Hepatocyte (in vitro differentiated cells): ENCODE data around the gene GTPBP3. TPM values are rescaled to one million over a fixed set of nuclear protein-coding genes. Genes with fewer than 3 reads are reported as not detected.

ENCODE experiments used
- DNase-seq: peaks from one replicate; pipeline ENCODE4 v3.0.0-alpha.2; 2016; ENCODE audit warnings: low spot score
- H2AFZ ChIP-seq: fragments of 200-600 bp; sonication (generic); 2 replicates; pipeline ENCODE4 v1.6.0; 2016; ENCODE audit warnings: antibody characterized with exemption, mild to moderate bottlenecking
- H3K27ac ChIP-seq: fragments of 200-600 bp; sonication (generic); 2 replicates; pipeline ENCODE4 v1.5.1; 2016; ENCODE audit warnings: mild to moderate bottlenecking
- H3K27me3 ChIP-seq: fragments of 200-600 bp; sonication (generic); 2 replicates; pipeline ENCODE4 v1.6.1; 2016
- H3K36me3 ChIP-seq: fragments of 200-600 bp; sonication (generic); replicated peaks from 2 replicates; pipeline ENCODE4 v1.5.1; 2016; ENCODE audit warnings: low read depth; ENCODE audit not compliant: insufficient read depth
- H3K4me1 ChIP-seq: fragments of 200-600 bp; sonication (generic); 2 replicates; pipeline ENCODE4 v1.5.1; 2016; ENCODE audit warnings: mild to moderate bottlenecking, moderate library complexity; ENCODE audit not compliant: insufficient read depth
- H3K4me2 ChIP-seq: fragments of 200-600 bp; sonication (generic); 2 replicates; pipeline ENCODE4 v1.6.0; 2016
- H3K4me3 ChIP-seq: fragments of 200-600 bp; sonication (generic); 2 replicates; pipeline ENCODE4 v1.5.1; 2016; ENCODE audit warnings: mild to moderate bottlenecking
- H3K79me2 ChIP-seq: fragments of 200-600 bp; sonication (generic); 2 replicates; pipeline ENCODE4 v1.6.0; 2017; ENCODE audit warnings: mild to moderate bottlenecking
- H3K9me2 ChIP-seq: fragments of 200-600 bp; sonication (generic); replicated peaks from 2 replicates; pipeline ENCODE4 v1.6.0; 2017; ENCODE audit warnings: mild to moderate bottlenecking; ENCODE audit not compliant: insufficient read depth
- H3K9me3 ChIP-seq: fragments of 200-600 bp; sonication (generic); 2 replicates; pipeline ENCODE4 v1.5.1; 2016; ENCODE audit warnings: low read depth, mild to moderate bottlenecking
- H4K20me1 ChIP-seq: fragments of 200-600 bp; sonication (generic); 2 replicates; pipeline ENCODE4 v1.6.0; 2016; ENCODE audit warnings: mild to moderate bottlenecking; ENCODE audit not compliant: insufficient read depth, poor library complexity, severe bottlenecking
- EZH2 ChIP-seq: fragments of 200-600 bp; sonication (generic); IDR thresholded peaks from 2 replicates; pipeline ENCODE4 v1.6.1; 2016; ENCODE audit warnings: antibody characterized with exemption, mild to moderate bottlenecking, borderline replicate concordance
- EZH2phosphoT487 ChIP-seq: fragments of 200-600 bp; sonication (generic); IDR thresholded peaks from one replicate; pipeline ENCODE4 v1.6.1; 2018; ENCODE audit warnings: antibody characterized with exemption, mild to moderate bottlenecking, low read depth, moderate library complexity; ENCODE audit not compliant: unreplicated experiment, severe bottlenecking
- WGBS: methylation state at CpG from one replicate; pipeline ENCODE4 v1.1.6; 2016; ENCODE audit warnings: low lambda C conversion rate; ENCODE audit errors: missing lambda C conversion rate; 5-methylcytosine and 5-hydroxymethylcytosine counted together
- polyA plus RNA-seq: library from polyadenylated mRNA; unstranded; fragments of >200 nt; fragmentation: Nextera tagmentation; extraction: Ambion mirVana; gene quantifications from 2 replicates; pipeline ENCODE4 v1.2.1, GENCODE V29; 2016
- total RNA-seq: library from RNA; depleted of rRNA; stranded (reverse); fragments of >200 nt; gene quantifications from 2 replicates; pipeline ENCODE4 v1.2.3, GENCODE V29; 2014
- TF ChIP-seq, protein P1 (sequence below): fragments of 200-600 bp; sonication (generic); IDR thresholded peaks from 2 replicates; pipeline ENCODE4 v1.5.1; 2016; ENCODE audit warnings: antibody characterized with exemption, mild to moderate bottlenecking; ENCODE audit not compliant: poor library complexity

GTPBP3 gene
- total and polyA plus RNA-seq, 2 experiments from 2014 or later, result 13.2 to 20.9 TPM

DNA sequence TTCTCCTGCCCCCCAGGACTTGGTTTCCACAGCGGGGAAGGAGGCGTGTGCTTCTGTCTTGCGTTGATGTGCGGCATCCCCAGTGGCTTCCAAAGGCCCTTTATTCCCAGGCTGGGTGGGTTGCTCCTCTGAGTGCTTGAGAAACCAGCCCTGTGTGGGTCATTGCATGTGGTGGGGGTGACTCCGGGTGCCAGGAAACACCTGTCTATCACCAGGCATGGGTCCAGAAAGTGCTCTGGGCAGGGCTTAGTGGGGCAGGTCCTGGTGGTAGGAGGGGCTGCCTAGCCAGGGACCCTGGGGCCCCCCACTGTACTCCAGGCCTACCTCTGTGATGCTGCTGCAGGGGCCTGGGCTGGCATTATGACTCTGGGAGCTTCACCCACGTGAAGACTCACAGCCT lies 18.4 kb upstream of the GTPBP3 start:
- no peaks in the 10 kb centered on the region for H4K20me1 ChIP-seq
- H3K9me2 ChIP-seq, result no peaks in the 10 kb centered on the region
- H3K27ac ChIP-seq, result no peak overlapping the region
- no peaks in the 10 kb centered on the region for H3K27me3 ChIP-seq
- DNase-seq, result no peak
- no peak overlapping the region for H3K4me2 ChIP-seq
- 89% methylated on average over 6 of the region's 6 CpGs for WGBS
- TF ChIP-seq, protein P1, sequence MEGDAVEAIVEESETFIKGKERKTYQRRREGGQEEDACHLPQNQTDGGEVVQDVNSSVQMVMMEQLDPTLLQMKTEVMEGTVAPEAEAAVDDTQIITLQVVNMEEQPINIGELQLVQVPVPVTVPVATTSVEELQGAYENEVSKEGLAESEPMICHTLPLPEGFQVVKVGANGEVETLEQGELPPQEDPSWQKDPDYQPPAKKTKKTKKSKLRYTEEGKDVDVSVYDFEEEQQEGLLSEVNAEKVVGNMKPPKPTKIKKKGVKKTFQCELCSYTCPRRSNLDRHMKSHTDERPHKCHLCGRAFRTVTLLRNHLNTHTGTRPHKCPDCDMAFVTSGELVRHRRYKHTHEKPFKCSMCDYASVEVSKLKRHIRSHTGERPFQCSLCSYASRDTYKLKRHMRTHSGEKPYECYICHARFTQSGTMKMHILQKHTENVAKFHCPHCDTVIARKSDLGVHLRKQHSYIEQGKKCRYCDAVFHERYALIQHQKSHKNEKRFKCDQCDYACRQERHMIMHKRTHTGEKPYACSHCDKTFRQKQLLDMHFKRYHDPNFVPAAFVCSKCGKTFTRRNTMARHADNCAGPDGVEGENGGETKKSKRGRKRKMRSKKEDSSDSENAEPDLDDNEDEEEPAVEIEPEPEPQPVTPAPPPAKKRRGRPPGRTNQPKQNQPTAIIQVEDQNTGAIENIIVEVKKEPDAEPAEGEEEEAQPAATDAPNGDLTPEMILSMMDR, result no peak
- TF ChIP-seq EZH2 (no peak), EZH2phosphoT487 (no peak)
- H3K79me2 ChIP-seq, result no peaks in the 10 kb centered on the region
- H3K4me3 ChIP-seq, result no peak overlapping the region
- no peak overlapping the region for H2AFZ ChIP-seq
- no peaks in the 10 kb centered on the region for H3K4me1 ChIP-seq
- no peaks in the 10 kb centered on the region for H3K9me3 ChIP-seq
- H3K36me3 ChIP-seq, result no peaks in the 10 kb centered on the region

DNA sequence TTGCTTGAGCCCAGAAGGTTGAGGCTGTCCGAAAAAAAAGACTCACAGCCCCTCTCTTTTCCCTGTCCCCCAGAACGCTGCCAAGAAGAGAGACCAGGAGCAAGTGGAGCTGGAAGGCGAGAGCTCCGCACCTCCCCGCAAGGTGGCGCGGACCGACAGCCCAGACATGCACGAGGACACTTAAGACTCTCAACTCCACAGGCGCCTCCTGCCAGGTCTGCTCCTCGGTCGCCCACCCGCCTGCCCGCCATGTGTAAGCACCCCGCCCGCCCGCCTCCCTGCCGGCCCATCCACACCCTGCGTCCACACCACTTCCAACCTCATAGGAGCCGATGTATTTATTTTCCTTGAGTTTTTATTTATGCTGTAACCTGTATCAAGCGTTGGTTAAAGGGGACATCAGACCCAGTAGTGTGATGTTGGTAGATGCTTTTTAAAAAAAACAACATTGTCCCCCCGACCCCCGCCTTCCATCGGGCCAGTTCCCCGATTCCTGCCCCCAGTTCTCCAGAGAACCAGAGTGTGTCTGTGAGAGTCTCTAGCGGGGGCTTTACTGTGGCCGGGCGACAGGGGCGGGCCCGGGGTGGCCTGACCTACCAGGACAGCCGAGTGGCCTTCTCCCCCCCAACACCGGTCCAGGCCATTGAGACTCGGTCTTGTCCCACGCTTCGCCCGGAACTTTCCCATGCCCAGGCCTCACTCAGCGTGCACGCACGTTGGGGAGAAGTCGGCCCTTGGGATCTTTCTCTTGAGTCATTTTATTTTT lies 17.7 kb upstream of the GTPBP3 start:
- Histone ChIP-seq H3K4me3 (no peak overlapping the region), H3K9me2 (no peaks in the 10 kb centered on the region), H4K20me1 (no peaks in the 10 kb centered on the region), H3K79me2 (no peaks in the 10 kb centered on the region), H3K27ac (no peak overlapping the region), H3K27me3 (no peaks in the 10 kb centered on the region), H2AFZ (no peak overlapping the region), H3K36me3 (no peaks in the 10 kb centered on the region), H3K4me1 (no peaks in the 10 kb centered on the region), H3K9me3 (no peaks in the 10 kb centered on the region), H3K4me2 (no peak overlapping the region)
- TF ChIP-seq EZH2phosphoT487 (no peak), EZH2 (no peak)
- TF ChIP-seq, protein P1, result no peak
- WGBS, result 92% methylated on average over 22 of the region's 40 CpGs
- no peak for DNase-seq

DNA sequence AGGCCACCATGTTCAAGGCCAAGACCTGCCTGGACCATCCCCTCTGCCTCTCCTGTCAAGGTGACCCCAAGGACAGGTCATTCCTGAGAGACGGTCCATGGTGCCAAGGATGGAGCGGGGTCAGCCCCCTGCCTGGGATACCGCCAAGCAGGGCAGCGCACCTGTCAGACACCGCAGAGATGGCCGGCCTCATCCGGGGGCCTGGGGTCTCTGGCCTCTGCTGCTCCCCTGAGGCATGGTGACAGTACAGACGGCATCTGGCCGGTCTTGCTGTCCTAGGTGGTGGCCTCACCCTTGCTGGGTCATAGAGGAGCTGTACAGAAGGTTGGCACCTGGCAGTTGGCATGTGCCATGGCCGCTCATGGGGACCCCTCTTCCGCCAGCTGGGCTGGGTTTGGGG lies 16.9 kb upstream of the GTPBP3 start:
- H4K20me1 ChIP-seq, result no peaks in the 10 kb centered on the region
- H3K36me3 ChIP-seq, result no peaks in the 10 kb centered on the region
- no peaks in the 10 kb centered on the region for H3K9me3 ChIP-seq
- H3K9me2 ChIP-seq, result no peaks in the 10 kb centered on the region
- DNase-seq, result no peak
- no peak overlapping the region for H3K27ac ChIP-seq
- no peak overlapping the region for H2AFZ ChIP-seq
- no peak overlapping the region for H3K4me2 ChIP-seq
- TF ChIP-seq, protein P1, result no peak
- TF ChIP-seq EZH2phosphoT487 (no peak), EZH2 (no peak)
- H3K4me1 ChIP-seq, result no peaks in the 10 kb centered on the region
- H3K4me3 ChIP-seq, result no peak overlapping the region
- 87% methylated on average over 11 of the region's 11 CpGs for WGBS
- H3K27me3 ChIP-seq, result no peaks in the 10 kb centered on the region
- H3K79me2 ChIP-seq, result no peaks in the 10 kb centered on the region
